ENCODE data around the gene FCHSD1. TPM values are rescaled to one million over a fixed set of nuclear protein-coding genes. Genes with fewer than 3 reads are reported as not detected.

The FCHSD1 gene
- total RNA-seq, 1 donor from 2014 or later = 40.6 TPM

GRCh38 chr5:141638771-141639170 lies 12.4 kb downstream of the FCHSD1 start:
- H4K20me1 ChIP-seq (ENCODE audit: insufficient read depth, low read length) = peaks cover 59% of the 10 kb centered on the region
- no peak overlapping the region for H3K4me3 ChIP-seq (ENCODE audit: insufficient read depth, low read depth, low read length)
- no peak for TF ChIP-seq EZH2 (IDR thresholded peaks at IDR 0.05; ENCODE audit: insufficient read depth, low read length)
- no peak for TF ChIP-seq CTCF (IDR thresholded peaks at IDR 0.05; ENCODE audit: insufficient read depth, low read depth, low read length)
- H3K27ac ChIP-seq (ENCODE audit: low read depth, low read length) = no peak overlapping the region
- H3K4me1 ChIP-seq (ENCODE audit: insufficient read depth, low read length) = peaks cover 20% of the 10 kb centered on the region
- H2AFZ ChIP-seq (ENCODE audit: low read depth, low read length) = no peak overlapping the region
- H3K4me1 Mint-ChIP-seq (ENCODE audit: low read depth, unreplicated experiment) = peaks cover 22% of the 10 kb centered on the region
- DNase-seq (ENCODE audit: low read depth) (no peak), FAIRE-seq (no peak)
- H3K27me3 Mint-ChIP-seq (ENCODE audit: low read depth, unreplicated experiment) = no peaks in the 10 kb centered on the region
- H3K4me2 ChIP-seq (ENCODE audit: low read length) = no peak overlapping the region
- H3K79me2 ChIP-seq (ENCODE audit: insufficient read depth, low read length) = peaks cover 29% of the 10 kb centered on the region
- no peak overlapping the region for H3K27ac Mint-ChIP-seq (ENCODE audit: unreplicated experiment)
- H3K9me3 Mint-ChIP-seq (ENCODE audit: unreplicated experiment) = no peaks in the 10 kb centered on the region
- peaks cover 12% of the 10 kb centered on the region for H3K36me3 Mint-ChIP-seq (ENCODE audit: low read depth, unreplicated experiment)
- no peaks in the 10 kb centered on the region for H3K9me3 ChIP-seq (ENCODE audit: insufficient read depth, low read depth, low read length)
- peak overlapping the region; percentile 87 for H3K4me3 Mint-ChIP-seq (ENCODE audit: unreplicated experiment)
- no peak overlapping the region for H3K9ac ChIP-seq (ENCODE audit: low read length)
- H3K36me3 ChIP-seq (ENCODE audit: insufficient read depth, low read length) = no peaks in the 10 kb centered on the region
- no peaks in the 10 kb centered on the region for H3K27me3 ChIP-seq (ENCODE audit: insufficient read depth, low read length)

- DNase-seq (ENCODE audit: low read depth) (peak; percentile 12), FAIRE-seq (no peak)
- Mint-ChIP-seq H3K9me3 (ENCODE audit: unreplicated experiment) (no peaks in the 10 kb centered on the region), H3K4me3 (ENCODE audit: unreplicated experiment) (peak overlapping the region; percentile 87), H3K36me3 (ENCODE audit: low read depth, unreplicated experiment) (peaks cover 11% of the 10 kb centered on the region), H3K27ac (ENCODE audit: unreplicated experiment) (peak overlapping the region; percentile 94), H3K4me1 (ENCODE audit: low read depth, unreplicated experiment) (peaks cover 22% of the 10 kb centered on the region), H3K27me3 (ENCODE audit: low read depth, unreplicated experiment) (no peaks in the 10 kb centered on the region)
- Histone ChIP-seq H3K9ac (ENCODE audit: low read length) (peak overlapping the region; percentile 93), H3K9me3 (ENCODE audit: insufficient read depth, low read depth, low read length) (no peaks in the 10 kb centered on the region), H3K27me3 (ENCODE audit: insufficient read depth, low read length) (no peaks in the 10 kb centered on the region), H4K20me1 (ENCODE audit: insufficient read depth, low read length) (peaks cover 59% of the 10 kb centered on the region), H2AFZ (ENCODE audit: low read depth, low read length) (peak overlapping the region; percentile 89), H3K79me2 (ENCODE audit: insufficient read depth, low read length) (peaks cover 37% of the 10 kb centered on the region), H3K36me3 (ENCODE audit: insufficient read depth, low read length) (no peaks in the 10 kb centered on the region), H3K4me2 (ENCODE audit: low read length) (peak overlapping the region; percentile 98), H3K27ac (ENCODE audit: low read depth, low read length) (no peak overlapping the region), H3K4me3 (ENCODE audit: insufficient read depth, low read depth, low read length) (peak overlapping the region; percentile 95), H3K4me1 (ENCODE audit: insufficient read depth, low read length) (peaks cover 20% of the 10 kb centered on the region)
- TF ChIP-seq EZH2 (IDR thresholded peaks at IDR 0.05; ENCODE audit: insufficient read depth, low read length) = no peak
These were observed 13.3 kb downstream of the FCHSD1 start for GRCh38 chr5:141637767-141638419.

- no peak overlapping the region for H3K27ac Mint-ChIP-seq (ENCODE audit: unreplicated experiment)
- H3K9me3 Mint-ChIP-seq (ENCODE audit: unreplicated experiment) = no peaks in the 10 kb centered on the region
- FAIRE-seq (no peak), DNase-seq (ENCODE audit: low read depth) (no peak)
- TF ChIP-seq CTCF (IDR thresholded peaks at IDR 0.05; ENCODE audit: insufficient read depth, low read depth, low read length) = no peak
- no peak for TF ChIP-seq EZH2 (IDR thresholded peaks at IDR 0.05; ENCODE audit: insufficient read depth, low read length)
- Histone ChIP-seq H3K4me1 (ENCODE audit: insufficient read depth, low read length) (peaks cover 20% of the 10 kb centered on the region), H3K4me2 (ENCODE audit: low read length) (peak overlapping the region; percentile 98), H3K9me3 (ENCODE audit: insufficient read depth, low read depth, low read length) (no peaks in the 10 kb centered on the region), H3K79me2 (ENCODE audit: insufficient read depth, low read length) (peaks cover 43% of the 10 kb centered on the region), H3K27me3 (ENCODE audit: insufficient read depth, low read length) (no peaks in the 10 kb centered on the region), H2AFZ (ENCODE audit: low read depth, low read length) (peak overlapping the region; percentile 89), H3K27ac (ENCODE audit: low read depth, low read length) (peak overlapping the region; percentile 2), H3K9ac (ENCODE audit: low read length) (peak overlapping the region; percentile 93), H4K20me1 (ENCODE audit: insufficient read depth, low read length) (peaks cover 60% of the 10 kb centered on the region), H3K4me3 (ENCODE audit: insufficient read depth, low read depth, low read length) (peak overlapping the region; percentile 95), H3K36me3 (ENCODE audit: insufficient read depth, low read length) (peaks cover 3% of the 10 kb centered on the region)
- H3K36me3 Mint-ChIP-seq (ENCODE audit: low read depth, unreplicated experiment) = peaks cover 11% of the 10 kb centered on the region
- peaks cover 20% of the 10 kb centered on the region for H3K4me1 Mint-ChIP-seq (ENCODE audit: low read depth, unreplicated experiment)
- no peaks in the 10 kb centered on the region for H3K27me3 Mint-ChIP-seq (ENCODE audit: low read depth, unreplicated experiment)
- H3K4me3 Mint-ChIP-seq (ENCODE audit: unreplicated experiment) = peak overlapping the region; percentile 87
These were observed 14.0 kb downstream of the FCHSD1 start for GRCh38 chr5:141637123-141637766.
